ENCODE results near the gene CRTAC1. TPM values are rescaled to one million over a fixed set of nuclear protein-coding genes. Genes with fewer than 3 reads are reported as not detected.

Gene CRTAC1
- 1.1 to 1.7 TPM (median 1.2 TPM) in 3 replicates for total RNA-seq (2021)
- Bru-seq, nascent RNA, result percentile 25 among the genes with signal in this experiment
- long read RNA-seq, experiment 1, partial matches to known transcripts, result 6 of 13 reads
- long read RNA-seq, experiment 1, other reads (novel, unspliced or antisense), result 4 of 13 reads
- long read RNA-seq, experiment 2, partial matches to known transcripts, result 2 of 5 reads
- long read RNA-seq, experiment 2, other reads (novel, unspliced or antisense), result 3 of 5 reads
- long read RNA-seq, experiment 3, result 0 reads

- peak within 1 kb of the TSS; percentile 65 for H3K4me3 Mint-ChIP-seq
- peaks cover 82% of the 10 kb centered on the region for H3K27me3 Mint-ChIP-seq (ENCODE audit: low read depth)
- no peak within 1 kb of the TSS for H3K27ac Mint-ChIP-seq
- POLR2A ChIA-PET, result interaction anchor here (0.6 to 1.5 kb wide), 2 partner anchors 23 to 111 kb away, joined by 3 to 4 read pairs; no protein-coding TSS in a partner anchor
- no peaks in the 10 kb centered on the region for H3K9me3 Mint-ChIP-seq
- ATAC-seq (peak; percentile 75), DNase-seq (ENCODE audit: low spot score) (peak; percentile 85)
- H3K4me1 Mint-ChIP-seq, result peaks cover 26% of the 10 kb centered on the region
- no peaks in the 10 kb centered on the region for H3K36me3 Mint-ChIP-seq
- TF ChIP-seq, protein P1, sequence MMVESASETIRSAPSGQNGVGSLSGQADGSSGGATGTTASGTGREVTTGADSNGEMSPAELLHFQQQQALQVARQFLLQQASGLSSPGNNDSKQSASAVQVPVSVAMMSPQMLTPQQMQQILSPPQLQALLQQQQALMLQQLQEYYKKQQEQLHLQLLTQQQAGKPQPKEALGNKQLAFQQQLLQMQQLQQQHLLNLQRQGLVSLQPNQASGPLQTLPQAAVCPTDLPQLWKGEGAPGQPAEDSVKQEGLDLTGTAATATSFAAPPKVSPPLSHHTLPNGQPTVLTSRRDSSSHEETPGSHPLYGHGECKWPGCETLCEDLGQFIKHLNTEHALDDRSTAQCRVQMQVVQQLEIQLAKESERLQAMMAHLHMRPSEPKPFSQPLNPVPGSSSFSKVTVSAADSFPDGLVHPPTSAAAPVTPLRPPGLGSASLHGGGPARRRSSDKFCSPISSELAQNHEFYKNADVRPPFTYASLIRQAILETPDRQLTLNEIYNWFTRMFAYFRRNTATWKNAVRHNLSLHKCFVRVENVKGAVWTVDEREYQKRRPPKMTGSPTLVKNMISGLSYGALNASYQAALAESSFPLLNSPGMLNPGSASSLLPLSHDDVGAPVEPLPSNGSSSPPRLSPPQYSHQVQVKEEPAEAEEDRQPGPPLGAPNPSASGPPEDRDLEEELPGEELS (CRISPR knock-in tag; IDR thresholded peaks at IDR 0.05), result no peak
- TF ChIP-seq E2F1 (CRISPR knock-in tag; IDR thresholded peaks at IDR 0.05) (no peak), CREM (CRISPR knock-in tag; IDR thresholded peaks at IDR 0.05) (0 out of 2 replicates have a peak, but pooled peaks have one; percentile 55), NFYB (CRISPR knock-in tag; conservative IDR thresholded peaks at IDR 0.05; ENCODE audit: low read depth) (peak; percentile 69), E2F5 (CRISPR knock-in tag; IDR thresholded peaks at IDR 0.05) (peak; percentile 57; the same call in 1 of the 2 replicates), TP53 (CRISPR knock-in tag; IDR thresholded peaks at IDR 0.05) (no peak), ZSCAN18 (CRISPR knock-in tag; IDR thresholded peaks at IDR 0.05) (no peak), ZBTB21 (CRISPR knock-in tag; IDR thresholded peaks at IDR 0.05; ENCODE audit: borderline replicate concordance) (no peak), ZNF532 (CRISPR knock-in tag; IDR thresholded peaks at IDR 0.05; ENCODE audit: borderline replicate concordance) (no peak), SMAD3 (CRISPR knock-in tag; IDR thresholded peaks at IDR 0.05; ENCODE audit: borderline replicate concordance) (no peak), KAT7 (CRISPR knock-in tag; IDR thresholded peaks at IDR 0.05; ENCODE audit: borderline replicate concordance) (0 out of 2 replicates have a peak, but pooled peaks have one; percentile 15), NR3C1 (CRISPR knock-in tag; conservative IDR thresholded peaks at IDR 0.05; ENCODE audit: low read depth) (no peak)
- TF ChIP-seq, protein P2, sequence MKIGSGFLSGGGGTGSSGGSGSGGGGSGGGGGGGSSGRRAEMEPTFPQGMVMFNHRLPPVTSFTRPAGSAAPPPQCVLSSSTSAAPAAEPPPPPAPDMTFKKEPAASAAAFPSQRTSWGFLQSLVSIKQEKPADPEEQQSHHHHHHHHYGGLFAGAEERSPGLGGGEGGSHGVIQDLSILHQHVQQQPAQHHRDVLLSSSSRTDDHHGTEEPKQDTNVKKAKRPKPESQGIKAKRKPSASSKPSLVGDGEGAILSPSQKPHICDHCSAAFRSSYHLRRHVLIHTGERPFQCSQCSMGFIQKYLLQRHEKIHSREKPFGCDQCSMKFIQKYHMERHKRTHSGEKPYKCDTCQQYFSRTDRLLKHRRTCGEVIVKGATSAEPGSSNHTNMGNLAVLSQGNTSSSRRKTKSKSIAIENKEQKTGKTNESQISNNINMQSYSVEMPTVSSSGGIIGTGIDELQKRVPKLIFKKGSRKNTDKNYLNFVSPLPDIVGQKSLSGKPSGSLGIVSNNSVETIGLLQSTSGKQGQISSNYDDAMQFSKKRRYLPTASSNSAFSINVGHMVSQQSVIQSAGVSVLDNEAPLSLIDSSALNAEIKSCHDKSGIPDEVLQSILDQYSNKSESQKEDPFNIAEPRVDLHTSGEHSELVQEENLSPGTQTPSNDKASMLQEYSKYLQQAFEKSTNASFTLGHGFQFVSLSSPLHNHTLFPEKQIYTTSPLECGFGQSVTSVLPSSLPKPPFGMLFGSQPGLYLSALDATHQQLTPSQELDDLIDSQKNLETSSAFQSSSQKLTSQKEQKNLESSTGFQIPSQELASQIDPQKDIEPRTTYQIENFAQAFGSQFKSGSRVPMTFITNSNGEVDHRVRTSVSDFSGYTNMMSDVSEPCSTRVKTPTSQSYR (CRISPR knock-in tag; IDR thresholded peaks at IDR 0.05), result no peak
- TF ChIP-seq, protein P3, sequence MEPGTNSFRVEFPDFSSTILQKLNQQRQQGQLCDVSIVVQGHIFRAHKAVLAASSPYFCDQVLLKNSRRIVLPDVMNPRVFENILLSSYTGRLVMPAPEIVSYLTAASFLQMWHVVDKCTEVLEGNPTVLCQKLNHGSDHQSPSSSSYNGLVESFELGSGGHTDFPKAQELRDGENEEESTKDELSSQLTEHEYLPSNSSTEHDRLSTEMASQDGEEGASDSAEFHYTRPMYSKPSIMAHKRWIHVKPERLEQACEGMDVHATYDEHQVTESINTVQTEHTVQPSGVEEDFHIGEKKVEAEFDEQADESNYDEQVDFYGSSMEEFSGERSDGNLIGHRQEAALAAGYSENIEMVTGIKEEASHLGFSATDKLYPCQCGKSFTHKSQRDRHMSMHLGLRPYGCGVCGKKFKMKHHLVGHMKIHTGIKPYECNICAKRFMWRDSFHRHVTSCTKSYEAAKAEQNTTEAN (CRISPR knock-in tag; IDR thresholded peaks at IDR 0.05), result no peak
- TF ChIP-seq, protein P4, sequence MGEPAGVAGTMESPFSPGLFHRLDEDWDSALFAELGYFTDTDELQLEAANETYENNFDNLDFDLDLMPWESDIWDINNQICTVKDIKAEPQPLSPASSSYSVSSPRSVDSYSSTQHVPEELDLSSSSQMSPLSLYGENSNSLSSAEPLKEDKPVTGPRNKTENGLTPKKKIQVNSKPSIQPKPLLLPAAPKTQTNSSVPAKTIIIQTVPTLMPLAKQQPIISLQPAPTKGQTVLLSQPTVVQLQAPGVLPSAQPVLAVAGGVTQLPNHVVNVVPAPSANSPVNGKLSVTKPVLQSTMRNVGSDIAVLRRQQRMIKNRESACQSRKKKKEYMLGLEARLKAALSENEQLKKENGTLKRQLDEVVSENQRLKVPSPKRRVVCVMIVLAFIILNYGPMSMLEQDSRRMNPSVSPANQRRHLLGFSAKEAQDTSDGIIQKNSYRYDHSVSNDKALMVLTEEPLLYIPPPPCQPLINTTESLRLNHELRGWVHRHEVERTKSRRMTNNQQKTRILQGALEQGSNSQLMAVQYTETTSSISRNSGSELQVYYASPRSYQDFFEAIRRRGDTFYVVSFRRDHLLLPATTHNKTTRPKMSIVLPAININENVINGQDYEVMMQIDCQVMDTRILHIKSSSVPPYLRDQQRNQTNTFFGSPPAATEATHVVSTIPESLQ (CRISPR knock-in tag; IDR thresholded peaks at IDR 0.05), result no peak
- CTCF ChIA-PET, result interaction anchor here (1.0 to 8.1 kb wide), 9 partner anchors 8 to 268 kb away, joined by 3 to 119 read pairs (median 4); no protein-coding TSS in a partner anchor
Observed at GRCh38 chr10:98030093-98030821, at the start of gene CRTAC1. Gene CRTAC1, minus strand, starts transcription at chr10:98030621. Its CDS starts 149 bp downstream, at chr10:98030472.

Data from WTC11 (cell line).